Type B pancreatic cell (in vitro differentiated cells): ENCODE measurements around the gene C7orf33. TPM values are rescaled to one million over a fixed set of nuclear protein-coding genes. Genes with fewer than 3 reads are reported as not detected.

Experiments
- DNase-seq: peaks from one replicate; pipeline ENCODE4 v3.0.0; 2021; ENCODE audit warnings: mixed read lengths; ENCODE audit not compliant: unreplicated experiment; ENCODE audit errors: extremely low spot score
- H3K27ac Mint-ChIP-seq: 2 replicates; pipeline ENCODE4 v1.8.0; 2021; ENCODE audit warnings: mild to moderate bottlenecking, mixed read lengths
- H3K27me3 Mint-ChIP-seq: 2 replicates; pipeline ENCODE4 v1.8.0; 2021; ENCODE audit warnings: mixed read lengths
- H3K36me3 Mint-ChIP-seq: 2 replicates; pipeline ENCODE4 v1.8.0; 2021; ENCODE audit warnings: mixed read lengths
- H3K4me1 Mint-ChIP-seq: one replicate; pipeline ENCODE4 v1.8.0; 2021; ENCODE audit warnings: mixed read lengths; ENCODE audit not compliant: unreplicated experiment
- H3K4me3 Mint-ChIP-seq: 2 replicates; pipeline ENCODE4 v1.8.0; 2021; ENCODE audit warnings: mild to moderate bottlenecking, mixed read lengths
- H3K9me3 Mint-ChIP-seq: 2 replicates; pipeline ENCODE4 v1.8.0; 2021; ENCODE audit warnings: mixed read lengths
- CTCF ChIP-seq: fragments of 200-600 bp; sonication (generic); conservative IDR thresholded peaks from 2 replicates; pipeline ENCODE4 v1.5.0; 2021; ENCODE audit warnings: antibody characterized with exemption, mild to moderate bottlenecking
- long read RNA-seq: library from polyadenylated mRNA; unstranded; transcript quantifications from one replicate; pipeline ENCODE4 v2.0.0, GENCODE V29; 2020
- total RNA-seq: library from RNA; stranded (reverse); gene quantifications from 2 replicates; pipeline ENCODE4 v1.2.1, GENCODE V29; 2021; ENCODE audit warnings: low replicate concordance

C7orf33 gene
- not detected in 2 replicates for total RNA-seq
- long read RNA-seq: 0 reads

DNA sequence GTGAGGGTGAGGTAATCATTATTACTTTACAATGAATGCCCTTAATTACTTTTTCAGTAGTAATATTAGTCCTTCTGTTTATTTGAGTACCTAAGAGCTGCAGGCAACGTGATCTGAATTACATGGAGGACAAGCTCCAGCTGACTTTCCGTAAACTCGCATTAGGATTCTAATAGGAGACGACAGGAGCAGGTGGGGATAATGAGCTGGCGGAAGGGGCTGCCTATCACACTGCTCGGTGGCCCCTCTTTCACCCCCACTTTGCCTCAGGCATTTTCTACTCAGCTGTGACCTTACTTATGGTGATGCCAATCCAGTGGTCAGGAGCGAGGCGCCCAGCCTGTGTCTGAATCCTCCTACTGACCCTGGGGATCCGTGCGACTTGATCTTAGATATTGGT, at the start of gene C7orf33:
TSS of gene C7orf33 (plus strand) at position 296 of the 400 bp plus-strand sequence. CDS start 160 bp downstream, outside the sequence.
- H3K27me3 Mint-ChIP-seq: peaks cover 49% of the 10 kb centered on the region
- peaks cover 7% of the 10 kb centered on the region for H3K4me1 Mint-ChIP-seq

DNA sequence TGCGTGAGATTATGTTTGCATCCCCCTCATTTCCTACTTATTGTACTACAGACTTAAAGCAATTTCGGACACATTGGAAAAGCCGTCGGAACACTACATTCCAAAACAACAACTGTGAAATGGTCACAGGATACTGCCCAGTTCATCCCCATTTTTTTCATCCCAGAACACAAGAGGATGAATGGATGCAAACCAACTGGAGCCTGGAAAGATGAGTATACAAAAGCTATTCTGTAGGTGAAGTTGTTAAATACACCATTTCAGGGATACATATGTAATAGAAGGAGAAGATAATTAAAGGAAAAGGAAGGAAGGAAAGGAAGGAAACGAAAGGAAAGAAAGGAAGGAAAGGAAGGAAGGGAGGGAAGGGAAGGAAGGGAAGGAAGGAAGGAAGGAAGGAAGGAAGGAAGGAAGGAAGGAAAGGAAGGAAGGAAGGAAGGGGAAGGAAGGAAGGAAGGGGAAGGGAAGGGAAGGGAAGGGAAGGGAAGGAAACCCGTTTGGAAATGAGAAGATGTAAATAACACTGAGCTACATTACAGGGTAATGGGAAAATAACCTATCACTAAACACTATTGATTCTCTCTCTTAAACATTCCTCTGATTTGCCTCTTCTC, 48.6 kb upstream of the C7orf33 start:
- H3K9me3 Mint-ChIP-seq: no peaks in the 10 kb centered on the region
- no peak for DNase-seq
- no peak overlapping the region for H3K27ac Mint-ChIP-seq
- H3K36me3 Mint-ChIP-seq: no peaks in the 10 kb centered on the region
- no peaks in the 10 kb centered on the region for H3K4me1 Mint-ChIP-seq
- H3K27me3 Mint-ChIP-seq: peaks cover 8% of the 10 kb centered on the region
- no peak for TF ChIP-seq CTCF
- H3K4me3 Mint-ChIP-seq: no peak overlapping the region

More for the DNA sequence above, at the start of gene C7orf33:
- DNase-seq: no peak
- Mint-ChIP-seq H3K9me3 (peaks cover 4% of the 10 kb centered on the region), H3K36me3 (no peaks in the 10 kb centered on the region), H3K27ac (no peak within 1 kb of the TSS), H3K4me3 (no peak within 1 kb of the TSS)
- TF ChIP-seq CTCF: no peak

- H3K36me3 Mint-ChIP-seq: peaks cover 3% of the 10 kb centered on the region
- H3K27ac Mint-ChIP-seq: no peak overlapping the region
- TF ChIP-seq CTCF: no peak
- H3K4me3 Mint-ChIP-seq: no peak overlapping the region
- DNase-seq: no peak
- H3K4me1 Mint-ChIP-seq: no peaks in the 10 kb centered on the region
- H3K9me3 Mint-ChIP-seq: peaks cover 4% of the 10 kb centered on the region
- H3K27me3 Mint-ChIP-seq: peaks cover 7% of the 10 kb centered on the region
These were observed 47.3 kb upstream of the C7orf33 start for GRCh38 chr7:148543302-148543701.

DNA sequence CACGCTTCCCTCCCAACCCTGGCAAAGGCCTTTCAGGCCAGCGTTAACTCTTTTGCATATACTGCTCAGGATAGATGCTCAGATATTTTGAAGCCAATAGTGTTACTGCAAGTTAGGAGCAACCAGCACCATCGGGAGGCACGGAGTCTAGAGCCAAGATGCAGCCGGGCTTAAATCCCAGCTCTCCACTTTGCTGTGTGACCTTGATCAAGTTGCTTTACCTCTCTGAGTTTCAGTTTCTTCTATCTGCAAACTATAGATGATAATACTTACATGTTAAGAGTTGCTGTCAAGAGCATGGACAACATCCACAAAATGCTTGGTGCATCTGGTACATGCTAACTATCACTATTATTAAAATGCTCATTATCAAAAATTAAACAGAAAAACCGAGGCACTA, 45.4 kb upstream of the C7orf33 start:
- TF ChIP-seq CTCF: no peak
- peaks cover 5% of the 10 kb centered on the region for H3K9me3 Mint-ChIP-seq
- H3K36me3 Mint-ChIP-seq: peaks cover 3% of the 10 kb centered on the region
- no peaks in the 10 kb centered on the region for H3K4me1 Mint-ChIP-seq
- no peak overlapping the region for H3K27ac Mint-ChIP-seq
- H3K27me3 Mint-ChIP-seq: peaks cover 9% of the 10 kb centered on the region
- no peak for DNase-seq
- H3K4me3 Mint-ChIP-seq: no peak overlapping the region

DNA sequence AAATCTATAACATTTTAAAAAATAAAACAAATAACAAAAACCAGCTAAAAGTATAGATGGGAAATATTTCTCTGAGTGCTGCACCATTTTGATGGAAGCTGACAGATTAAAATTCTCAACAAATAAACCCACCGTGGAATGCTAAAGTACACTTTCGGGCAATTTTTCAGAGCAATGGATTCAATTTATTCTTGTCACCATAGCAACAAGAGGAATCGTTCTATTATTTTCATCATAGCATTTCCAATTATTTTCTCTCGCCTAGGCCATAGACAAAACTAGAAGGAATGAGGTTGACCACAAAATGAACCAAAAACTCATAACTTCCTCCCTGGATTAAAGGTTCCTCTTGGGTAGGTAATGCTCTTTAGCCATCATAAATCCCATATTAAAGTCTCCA, 44.6 kb upstream of the C7orf33 start:
- peaks cover 9% of the 10 kb centered on the region for H3K27me3 Mint-ChIP-seq
- no peak for TF ChIP-seq CTCF
- peaks cover 5% of the 10 kb centered on the region for H3K9me3 Mint-ChIP-seq
- no peak overlapping the region for H3K4me3 Mint-ChIP-seq
- peaks cover 3% of the 10 kb centered on the region for H3K36me3 Mint-ChIP-seq
- H3K4me1 Mint-ChIP-seq: no peaks in the 10 kb centered on the region
- DNase-seq: no peak
- no peak overlapping the region for H3K27ac Mint-ChIP-seq
